MCF 10A (cell line): ENCODE measurements around the gene MYRF. TPM values are rescaled to one million over a fixed set of nuclear protein-coding genes. Genes with fewer than 3 reads are reported as not detected.

ENCODE experiments used
- BruUV-seq: library from RNA; stranded (reverse); fragments of 400-500 nt; replicated peaks from 2 replicates; lab custom pipeline; 2021; lab: Mats Ljungman, UMichigan
- CTCF ChIA-PET: fragments of 300-600 bp; sonication (Branson Sonifier 250); formaldehyde crosslinking; extraction: SDS; loops from one replicate; lab custom pipeline; 2021; ENCODE audit warnings: antibody characterized with exemption, inconsistent platforms; lab: Yijun Ruan, JAX
- POLR2A ChIA-PET: fragments of 300-600, 350-650 bp; sonication (Branson Sonifier 250); formaldehyde crosslinking; extraction: SDS; loops from one replicate; lab custom pipeline; 2020; ENCODE audit warnings: antibody characterized with exemption, inconsistent platforms; lab: Yijun Ruan, JAX
- DNase-seq: peaks from one replicate; pipeline ENCODE4 v3.0.0-alpha.2; 2018; ENCODE audit not compliant: unreplicated experiment
- H3K27ac Mint-ChIP-seq: one replicate; pipeline ENCODE4 v1.8.0; 2022; ENCODE audit warnings: mild to moderate bottlenecking, low read depth, mixed read lengths; ENCODE audit not compliant: unreplicated experiment
- H3K27me3 Mint-ChIP-seq: one replicate; pipeline ENCODE4 v1.8.0; 2022; ENCODE audit warnings: mixed read lengths; ENCODE audit not compliant: insufficient read depth, unreplicated experiment
- H3K36me3 Mint-ChIP-seq: one replicate; pipeline ENCODE4 v1.8.0; 2022; ENCODE audit warnings: mild to moderate bottlenecking, moderate library complexity, mixed read lengths; ENCODE audit not compliant: insufficient read depth, unreplicated experiment
- H3K4me1 Mint-ChIP-seq: one replicate; pipeline ENCODE4 v1.8.0; 2022; ENCODE audit warnings: mixed read lengths; ENCODE audit not compliant: insufficient read depth, unreplicated experiment
- H3K4me3 Mint-ChIP-seq: one replicate; pipeline ENCODE4 v1.8.0; 2022; ENCODE audit warnings: mild to moderate bottlenecking, moderate library complexity, mixed read lengths; ENCODE audit not compliant: unreplicated experiment
- H3K9me3 Mint-ChIP-seq: one replicate; pipeline ENCODE4 v1.8.0; 2022; ENCODE audit warnings: mixed read lengths; ENCODE audit not compliant: unreplicated experiment
- intact Hi-C: fragments of 100-400 bp; cut with micrococcal nuclease; formaldehyde crosslinking; loops from 2 replicates; pipeline ENCODE4 v1.14.1; 2022
- total RNA-seq: library from RNA; stranded (reverse); gene quantifications from 2 replicates; pipeline ENCODE4 v1.2.3, GENCODE V29; 2022
- TF ChIP-seq, protein P1 (sequence below): fragments of 200-600 bp; IDR thresholded peaks from one replicate; pipeline ENCODE4 v1.8.0; 2022; ENCODE audit warnings: antibody characterized with exemption, mild to moderate bottlenecking; ENCODE audit not compliant: unreplicated experiment

MYRF gene
- total RNA-seq, 1 experiment from 2014 or later, result 0.16 TPM

DNA sequence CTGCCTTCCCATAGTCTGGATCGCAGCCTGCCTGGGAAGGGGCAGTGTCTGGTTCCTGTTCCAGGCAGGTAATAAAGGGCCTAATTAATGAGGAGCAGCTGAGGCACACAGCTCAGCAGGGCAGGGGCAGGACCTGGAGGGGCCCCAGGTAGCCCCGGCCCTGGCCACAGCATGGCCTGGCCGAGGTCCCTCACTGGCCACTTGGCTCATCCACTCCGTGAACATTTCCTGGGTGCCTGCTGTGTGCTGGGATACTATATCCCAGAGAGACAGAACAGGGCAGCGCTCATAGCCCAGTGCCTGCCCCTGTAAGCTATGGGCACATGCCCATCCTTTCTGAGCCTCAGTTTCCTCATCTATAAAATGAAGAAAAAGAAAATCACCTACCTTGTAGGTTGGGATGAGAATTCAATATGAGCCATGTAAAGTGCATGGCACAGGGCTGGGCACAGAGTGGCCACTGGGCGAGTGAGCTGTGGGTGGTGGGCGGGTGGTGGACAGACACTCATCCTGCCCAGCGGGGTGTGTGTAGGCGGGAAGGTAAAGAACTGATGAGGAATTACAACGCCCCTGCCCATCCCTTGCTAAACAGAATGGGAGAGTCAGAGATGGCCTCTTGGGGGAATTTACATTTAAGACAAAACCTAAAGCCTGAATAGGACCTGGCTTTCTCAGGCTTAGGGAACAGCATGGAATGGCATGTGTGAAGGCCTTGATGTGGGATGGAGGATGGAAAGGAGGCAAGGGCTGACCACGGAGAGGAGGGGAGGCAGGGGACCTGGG is 9.2 kb downstream of the MYRF start:
- DNase-seq, result no peak
- Mint-ChIP-seq H3K27me3 (peaks cover 10% of the 10 kb centered on the region), H3K27ac (no peak overlapping the region), H3K36me3 (no peaks in the 10 kb centered on the region), H3K4me3 (no peak overlapping the region), H3K9me3 (no peaks in the 10 kb centered on the region), H3K4me1 (peaks cover 6% of the 10 kb centered on the region)
- intact Hi-C loops, result no loop called here
- TF ChIP-seq, protein P1, sequence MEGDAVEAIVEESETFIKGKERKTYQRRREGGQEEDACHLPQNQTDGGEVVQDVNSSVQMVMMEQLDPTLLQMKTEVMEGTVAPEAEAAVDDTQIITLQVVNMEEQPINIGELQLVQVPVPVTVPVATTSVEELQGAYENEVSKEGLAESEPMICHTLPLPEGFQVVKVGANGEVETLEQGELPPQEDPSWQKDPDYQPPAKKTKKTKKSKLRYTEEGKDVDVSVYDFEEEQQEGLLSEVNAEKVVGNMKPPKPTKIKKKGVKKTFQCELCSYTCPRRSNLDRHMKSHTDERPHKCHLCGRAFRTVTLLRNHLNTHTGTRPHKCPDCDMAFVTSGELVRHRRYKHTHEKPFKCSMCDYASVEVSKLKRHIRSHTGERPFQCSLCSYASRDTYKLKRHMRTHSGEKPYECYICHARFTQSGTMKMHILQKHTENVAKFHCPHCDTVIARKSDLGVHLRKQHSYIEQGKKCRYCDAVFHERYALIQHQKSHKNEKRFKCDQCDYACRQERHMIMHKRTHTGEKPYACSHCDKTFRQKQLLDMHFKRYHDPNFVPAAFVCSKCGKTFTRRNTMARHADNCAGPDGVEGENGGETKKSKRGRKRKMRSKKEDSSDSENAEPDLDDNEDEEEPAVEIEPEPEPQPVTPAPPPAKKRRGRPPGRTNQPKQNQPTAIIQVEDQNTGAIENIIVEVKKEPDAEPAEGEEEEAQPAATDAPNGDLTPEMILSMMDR, result no peak
- BruUV-seq, result no TSS peak
- POLR2A ChIA-PET, result no interaction called here
- CTCF ChIA-PET, result interaction anchor here (0.5 to 0.8 kb wide), 3 partner anchors 14 to 347 kb away, joined by 3 to 5 read pairs (median 3); no protein-coding TSS in a partner anchor

DNA sequence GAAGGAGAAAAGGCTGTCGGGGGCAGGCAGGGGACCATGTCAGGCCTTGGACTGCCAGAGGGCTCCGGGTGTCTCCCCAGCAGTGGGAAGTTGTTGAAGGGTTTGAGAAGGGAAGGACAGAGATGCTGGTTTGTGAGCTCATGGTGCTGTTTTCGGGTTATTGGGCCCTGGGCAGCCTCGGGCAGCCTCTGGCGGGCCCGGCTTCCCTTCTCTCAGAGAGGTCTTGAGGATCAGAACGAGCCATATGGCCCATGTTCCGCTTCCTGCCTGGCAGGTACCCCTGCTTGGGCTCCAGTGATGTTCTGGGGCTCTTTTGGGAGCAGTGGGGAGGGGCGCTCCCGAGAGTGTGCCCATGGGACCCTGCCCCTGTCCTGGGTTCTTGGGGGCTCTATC is 9.8 kb downstream of the MYRF start:
- TF ChIP-seq, protein P1, result no peak
- Mint-ChIP-seq H3K4me1 (peaks cover 5% of the 10 kb centered on the region), H3K9me3 (no peaks in the 10 kb centered on the region), H3K36me3 (no peaks in the 10 kb centered on the region), H3K27ac (no peak overlapping the region), H3K27me3 (peaks cover 10% of the 10 kb centered on the region), H3K4me3 (no peak overlapping the region)
- no TSS peak for BruUV-seq
- ChIA-PET POLR2A (no interaction called here), CTCF (interaction anchor here (0.5 kb wide), 1 partner anchor 346 kb away, joined by 5 read pairs; no protein-coding TSS in a partner anchor)
- intact Hi-C loops, result no loop called here
- no peak for DNase-seq

DNA sequence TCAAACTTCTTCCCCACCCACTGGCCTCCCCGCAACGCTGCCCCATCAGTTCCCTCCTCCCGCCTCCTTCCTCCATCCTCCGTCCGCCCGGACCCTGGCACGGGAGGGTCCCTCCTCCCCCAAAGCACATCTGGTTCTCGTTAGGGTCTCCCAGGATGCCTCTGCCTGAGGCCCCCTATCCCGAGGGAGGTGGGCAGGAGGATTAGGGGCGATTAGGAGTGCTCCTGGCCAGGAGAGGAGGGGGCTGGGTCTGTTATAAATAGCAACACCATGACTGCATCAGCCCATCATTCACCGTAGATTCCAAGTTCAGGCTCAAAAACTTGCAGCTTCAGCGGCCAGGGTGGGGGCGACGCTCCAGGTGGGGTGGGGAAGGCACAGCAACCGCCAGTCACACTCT is 10.4 kb downstream of the MYRF start:
- Mint-ChIP-seq H3K4me1 (peaks cover 5% of the 10 kb centered on the region), H3K9me3 (no peaks in the 10 kb centered on the region), H3K27ac (no peak overlapping the region), H3K27me3 (peaks cover 10% of the 10 kb centered on the region), H3K36me3 (no peaks in the 10 kb centered on the region), H3K4me3 (no peak overlapping the region)
- CTCF ChIA-PET, result no interaction called here
- POLR2A ChIA-PET, result no interaction called here
- intact Hi-C loops, result no loop called here
- BruUV-seq, result no TSS peak
- TF ChIP-seq, protein P1, result no peak
- no peak for DNase-seq

GRCh38 chr11:61763930-61764605 is 11.6 kb downstream of the MYRF start:
- Mint-ChIP-seq H3K27ac (no peak overlapping the region), H3K27me3 (peaks cover 10% of the 10 kb centered on the region), H3K9me3 (no peaks in the 10 kb centered on the region), H3K4me1 (peaks cover 5% of the 10 kb centered on the region), H3K4me3 (no peak overlapping the region), H3K36me3 (no peaks in the 10 kb centered on the region)
- intact Hi-C loops, result no loop called here
- ChIA-PET CTCF (interaction anchor here (1.6 kb wide), 1 partner anchor 16 kb away, joined by 5 read pairs; no protein-coding TSS in a partner anchor), POLR2A (interaction anchor here (0.6 kb wide), 1 partner anchor 81 kb away, joined by 3 read pairs; no protein-coding TSS in a partner anchor)
- no peak for DNase-seq
- TF ChIP-seq, protein P1, result no peak
- BruUV-seq, result no TSS peak
